OCI-LY1 (cell line): ENCODE data around the gene GNPTG.

Source experiments
- EZH2 ChIP-seq: fragments of 200-600 bp; sonication (generic), shearing (Covaris generic); IDR thresholded peaks from 2 replicates; pipeline ENCODE4 v1.8.0; 2017; ENCODE audit warnings: borderline replicate concordance, mixed run types, mild to moderate bottlenecking, antibody characterized with exemption, low read length, moderate library complexity, mixed read lengths
- TF ChIP-seq, protein P1 (sequence below): fragments of 200-600 bp; sonication (generic), shearing (Covaris generic); IDR thresholded peaks from 2 replicates; pipeline ENCODE4 v1.5.1; 2017; ENCODE audit warnings: mild to moderate bottlenecking, antibody characterized with exemption, low read length, moderate library complexity, mixed read lengths

- TF ChIP-seq, protein P1, sequence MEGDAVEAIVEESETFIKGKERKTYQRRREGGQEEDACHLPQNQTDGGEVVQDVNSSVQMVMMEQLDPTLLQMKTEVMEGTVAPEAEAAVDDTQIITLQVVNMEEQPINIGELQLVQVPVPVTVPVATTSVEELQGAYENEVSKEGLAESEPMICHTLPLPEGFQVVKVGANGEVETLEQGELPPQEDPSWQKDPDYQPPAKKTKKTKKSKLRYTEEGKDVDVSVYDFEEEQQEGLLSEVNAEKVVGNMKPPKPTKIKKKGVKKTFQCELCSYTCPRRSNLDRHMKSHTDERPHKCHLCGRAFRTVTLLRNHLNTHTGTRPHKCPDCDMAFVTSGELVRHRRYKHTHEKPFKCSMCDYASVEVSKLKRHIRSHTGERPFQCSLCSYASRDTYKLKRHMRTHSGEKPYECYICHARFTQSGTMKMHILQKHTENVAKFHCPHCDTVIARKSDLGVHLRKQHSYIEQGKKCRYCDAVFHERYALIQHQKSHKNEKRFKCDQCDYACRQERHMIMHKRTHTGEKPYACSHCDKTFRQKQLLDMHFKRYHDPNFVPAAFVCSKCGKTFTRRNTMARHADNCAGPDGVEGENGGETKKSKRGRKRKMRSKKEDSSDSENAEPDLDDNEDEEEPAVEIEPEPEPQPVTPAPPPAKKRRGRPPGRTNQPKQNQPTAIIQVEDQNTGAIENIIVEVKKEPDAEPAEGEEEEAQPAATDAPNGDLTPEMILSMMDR, result no peak
- no peak for TF ChIP-seq EZH2
Measured at GRCh38 chr16:1311212-1311737, 40.5 kb upstream of the GNPTG start.
